Measurements from ENCODE around the gene ZNF428. TPM values are rescaled to one million over a fixed set of nuclear protein-coding genes. Genes with fewer than 3 reads are reported as not detected.
A peak's percentile ranks its signal among the peaks of the same experiment; 100 is the strongest.
"Not testable (repeated sequence)": the region's sequence is repeated elsewhere in the genome, so short reads cannot be mapped to it uniquely, and the experiment has no call there.

ZNF428 gene
- total RNA-seq, 1 donor from 2014 or later, result 157 TPM

GRCh38 chr19:43620061-43621001 is 902 bp upstream of the ZNF428 start:
- DNase-seq (ENCODE audit: low spot score in 2 of 2) (no peak), FAIRE-seq (no peak)

- no peak for FAIRE-seq
- peak in 1 of 2 donors; percentile 55 for DNase-seq (ENCODE audit: low spot score in 2 of 2)
Observed at GRCh38 chr19:43618921-43619261, 538 bp downstream of the ZNF428 start.

GRCh38 chr19:43616954-43617353 is 2.5 kb downstream of the ZNF428 start:
- DNase-seq (ENCODE audit: low spot score in 2 of 2) (no peak), FAIRE-seq (no peak)

- FAIRE-seq (no peak), DNase-seq (ENCODE audit: low spot score in 2 of 2) (no peak)
Observed at GRCh38 chr19:43616306-43616705, 3.1 kb downstream of the ZNF428 start.

- DNase-seq (ENCODE audit: low spot score in 2 of 2) (no peak), FAIRE-seq (no peak)
Observed at GRCh38 chr19:43612374-43612773, 7.1 kb downstream of the ZNF428 start.

- DNase-seq (ENCODE audit: low spot score in 2 of 2), result no peak
- FAIRE-seq, result no peak
Observed at GRCh38 chr19:43611788-43612187, 7.6 kb downstream of the ZNF428 start, which contains the start of gene SRRM5. SRRM5 (plus strand) TSS chr19:43612088; CDS start chr19:43612122, 34 bp downstream.

GRCh38 chr19:43610493-43610892 is 8.9 kb downstream of the ZNF428 start:
- FAIRE-seq (no peak), DNase-seq (ENCODE audit: low spot score in 2 of 2) (no peak)

- DNase-seq (ENCODE audit: low spot score in 2 of 2), result no peak
- no peak for FAIRE-seq
Observed at GRCh38 chr19:43609872-43610271, 9.6 kb downstream of the ZNF428 start.

- FAIRE-seq (no peak), DNase-seq (ENCODE audit: low spot score in 2 of 2) (no peak)
Observed at GRCh38 chr19:43607238-43608205, 11.9 kb downstream of the ZNF428 start.

- FAIRE-seq (no peak), DNase-seq (ENCODE audit: low spot score in 2 of 2) (no peak)
Observed at GRCh38 chr19:43606569-43607229, 12.7 kb downstream of the ZNF428 start.

- FAIRE-seq, result no peak
- DNase-seq (ENCODE audit: low spot score in 2 of 2), result no peak
Observed at GRCh38 chr19:43605875-43606568, 13.4 kb downstream of the ZNF428 start.

- not testable (repeated sequence) for DNase-seq (ENCODE audit: low spot score in 2 of 2); FAIRE-seq
Observed at GRCh38 chr19:43600326-43600725, 19.1 kb downstream of the ZNF428 start.

- DNase-seq (ENCODE audit: low spot score in 2 of 2) (no peak), FAIRE-seq (no peak)
Observed at GRCh38 chr19:43599635-43600295, 19.7 kb downstream of the ZNF428 start.

GRCh38 chr19:43598445-43599240 is 20.8 kb downstream of the ZNF428 start:
- no peak for FAIRE-seq
- DNase-seq (ENCODE audit: low spot score in 2 of 2), result no peak

GRCh38 chr19:43597876-43598275 is 21.6 kb downstream of the ZNF428 start:
- FAIRE-seq (no peak), DNase-seq (ENCODE audit: low spot score in 2 of 2) (no peak)

GRCh38 chr19:43596842-43597461 is 22.5 kb downstream of the ZNF428 start:
- FAIRE-seq (no peak), DNase-seq (ENCODE audit: low spot score in 2 of 2) (no peak)

GRCh38 chr19:43595999-43596841 is 23.2 kb downstream of the ZNF428 start, which contains the start of the genes IRGQ and ZNF576:
IRGQ (minus strand) TSS chr19:43596134; CDS start chr19:43595338, 796 bp downstream.
ZNF576 (plus strand) TSS chr19:43596595; CDS start chr19:43597109, 514 bp downstream.
- peak; percentile 95 to 97 for DNase-seq (ENCODE audit: low spot score in 2 of 2)

More at GRCh38 chr19:43595999-43596841, 23.2 kb downstream of the ZNF428 start, which contains the start of the genes IRGQ and ZNF576:
- FAIRE-seq, result peak; percentile 81
